HL-60 (cell line): ENCODE results near the gene ZDHHC17.

Experiments used
- DNase-seq, 2 experiments: peaks; one replicate each; pipeline ENCODE4 v3.0.0-alpha.2; 2010 to 2020; ENCODE audit warnings: low read depth in 1 of 2, low spot score in 1 of 2
- H3K27ac ChIP-seq: fragments of 250-450 bp; sonication (Bioruptor Pico); replicated peaks from 2 replicates; pipeline ENCODE4 v1.5.1; 2020; ENCODE audit warnings: mild to moderate bottlenecking, moderate library complexity
- H3K27me3 ChIP-seq: fragments of 250-450 bp; sonication (Bioruptor Pico); 2 replicates; pipeline ENCODE4 v1.5.1; 2021; ENCODE audit warnings: mild to moderate bottlenecking, moderate library complexity; ENCODE audit not compliant: insufficient read depth, poor library complexity, severe bottlenecking
- H3K4me3 ChIP-seq: replicated peaks from 2 replicates; pipeline ENCODE4 v1.5.1; 2011; ENCODE audit warnings: mild to moderate bottlenecking, control low read depth, low read length; ENCODE audit not compliant: insufficient read depth
- CTCF ChIP-seq: IDR thresholded peaks from one replicate; pipeline ENCODE4 v1.5.1; 2011; ENCODE audit warnings: low read length, control low read depth, inconsistent platforms; ENCODE audit not compliant: insufficient read depth
- GABPA ChIP-seq: IDR thresholded peaks from 2 replicates; pipeline ENCODE4 v1.6.1; 2012; ENCODE audit warnings: low read depth
- POLR2AphosphoS5 ChIP-seq: IDR thresholded peaks from 2 replicates; pipeline ENCODE4 v1.6.1; 2012; ENCODE audit warnings: low read depth
- SPI1 ChIP-seq: IDR thresholded peaks from 2 replicates; pipeline ENCODE4 v1.6.1; 2012; ENCODE audit warnings: low read depth, mild to moderate bottlenecking, borderline replicate concordance
- TF ChIP-seq, protein P1 (sequence below): IDR thresholded peaks from 2 replicates; pipeline ENCODE4 v1.6.1; 2012; ENCODE audit warnings: low read depth; ENCODE audit not compliant: insufficient replicate concordance

The ZDHHC17 gene

DNA sequence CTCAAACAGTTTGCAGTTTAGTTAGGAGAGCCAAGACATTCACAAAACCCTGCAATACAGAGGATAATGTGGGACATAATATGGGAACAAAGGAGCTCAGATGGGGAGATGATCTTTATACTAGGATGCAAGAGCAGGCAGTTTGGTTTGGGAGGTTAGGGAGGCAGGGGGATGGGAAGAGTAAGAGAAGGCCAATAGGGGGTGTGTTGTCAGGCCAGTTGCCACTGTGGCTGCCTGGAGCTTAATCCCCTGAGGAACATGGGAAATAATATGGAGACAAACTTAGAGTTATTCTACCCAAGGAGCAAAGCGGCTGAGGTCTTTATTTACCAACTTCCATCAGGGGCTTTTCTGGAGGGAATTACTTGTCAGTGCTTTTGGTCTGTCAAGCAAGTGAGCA lies 124.9 kb downstream of the ZDHHC17 start:
- TF ChIP-seq, protein P1, sequence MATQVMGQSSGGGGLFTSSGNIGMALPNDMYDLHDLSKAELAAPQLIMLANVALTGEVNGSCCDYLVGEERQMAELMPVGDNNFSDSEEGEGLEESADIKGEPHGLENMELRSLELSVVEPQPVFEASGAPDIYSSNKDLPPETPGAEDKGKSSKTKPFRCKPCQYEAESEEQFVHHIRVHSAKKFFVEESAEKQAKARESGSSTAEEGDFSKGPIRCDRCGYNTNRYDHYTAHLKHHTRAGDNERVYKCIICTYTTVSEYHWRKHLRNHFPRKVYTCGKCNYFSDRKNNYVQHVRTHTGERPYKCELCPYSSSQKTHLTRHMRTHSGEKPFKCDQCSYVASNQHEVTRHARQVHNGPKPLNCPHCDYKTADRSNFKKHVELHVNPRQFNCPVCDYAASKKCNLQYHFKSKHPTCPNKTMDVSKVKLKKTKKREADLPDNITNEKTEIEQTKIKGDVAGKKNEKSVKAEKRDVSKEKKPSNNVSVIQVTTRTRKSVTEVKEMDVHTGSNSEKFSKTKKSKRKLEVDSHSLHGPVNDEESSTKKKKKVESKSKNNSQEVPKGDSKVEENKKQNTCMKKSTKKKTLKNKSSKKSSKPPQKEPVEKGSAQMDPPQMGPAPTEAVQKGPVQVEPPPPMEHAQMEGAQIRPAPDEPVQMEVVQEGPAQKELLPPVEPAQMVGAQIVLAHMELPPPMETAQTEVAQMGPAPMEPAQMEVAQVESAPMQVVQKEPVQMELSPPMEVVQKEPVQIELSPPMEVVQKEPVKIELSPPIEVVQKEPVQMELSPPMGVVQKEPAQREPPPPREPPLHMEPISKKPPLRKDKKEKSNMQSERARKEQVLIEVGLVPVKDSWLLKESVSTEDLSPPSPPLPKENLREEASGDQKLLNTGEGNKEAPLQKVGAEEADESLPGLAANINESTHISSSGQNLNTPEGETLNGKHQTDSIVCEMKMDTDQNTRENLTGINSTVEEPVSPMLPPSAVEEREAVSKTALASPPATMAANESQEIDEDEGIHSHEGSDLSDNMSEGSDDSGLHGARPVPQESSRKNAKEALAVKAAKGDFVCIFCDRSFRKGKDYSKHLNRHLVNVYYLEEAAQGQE: no peak
- TF ChIP-seq SPI1 (no peak), GABPA (no peak), CTCF (no peak), POLR2AphosphoS5 (no peak)
- no peak for DNase-seq
- no peak overlapping the region for H3K27ac ChIP-seq
- no peaks in the 10 kb centered on the region for H3K27me3 ChIP-seq
- H3K4me3 ChIP-seq: no peak overlapping the region

DNA sequence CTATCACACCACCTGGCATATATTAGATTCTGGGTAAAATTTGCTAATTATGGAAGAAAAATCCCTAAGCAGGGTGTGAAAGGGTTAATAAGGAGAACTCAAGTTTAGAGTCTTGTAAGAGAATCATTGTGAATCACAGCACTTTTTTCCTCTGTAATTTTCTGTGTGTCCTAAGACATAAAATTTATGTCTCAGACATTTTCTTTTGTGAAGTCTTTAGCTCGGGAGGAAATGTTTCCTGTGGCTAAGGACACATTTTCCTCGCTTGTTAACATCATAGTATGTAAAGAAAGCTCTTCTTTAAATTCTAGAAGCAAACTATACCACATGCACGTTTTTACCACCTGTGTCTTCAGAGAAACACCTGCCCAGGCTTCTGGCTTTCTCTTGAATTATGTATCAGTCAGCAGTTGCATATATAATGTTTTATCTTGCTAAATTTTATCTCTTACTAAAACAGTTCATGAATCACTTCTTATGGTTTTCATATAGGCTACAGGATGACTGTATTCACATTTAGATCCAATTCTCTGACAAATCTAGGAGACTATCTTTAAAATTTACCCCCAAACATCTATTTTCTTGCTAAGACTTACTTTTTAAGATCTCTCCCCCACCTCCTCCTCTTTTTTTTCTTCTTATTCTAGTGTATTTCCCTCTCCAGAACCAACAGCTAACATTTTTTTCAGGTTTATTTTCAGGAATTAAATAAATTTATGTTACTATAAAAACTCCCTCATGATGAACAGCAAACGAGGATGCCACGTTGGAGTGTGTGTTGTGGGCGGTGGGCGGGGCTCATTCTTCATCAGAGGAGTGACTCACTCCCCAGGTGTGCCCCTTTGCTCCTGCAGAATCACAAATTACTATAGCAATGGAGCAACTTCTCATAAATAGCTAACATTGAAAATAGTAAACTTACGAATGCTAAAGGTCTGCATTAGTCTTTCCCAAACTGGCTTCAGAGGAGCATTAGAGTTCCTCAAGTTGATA lies 126.5 kb downstream of the ZDHHC17 start:
- TF ChIP-seq GABPA (no peak), CTCF (no peak), POLR2AphosphoS5 (no peak), SPI1 (no peak)
- TF ChIP-seq, protein P1: no peak
- Histone ChIP-seq H3K4me3 (no peak overlapping the region), H3K27me3 (no peaks in the 10 kb centered on the region), H3K27ac (no peak overlapping the region)
- no peak for DNase-seq

DNA sequence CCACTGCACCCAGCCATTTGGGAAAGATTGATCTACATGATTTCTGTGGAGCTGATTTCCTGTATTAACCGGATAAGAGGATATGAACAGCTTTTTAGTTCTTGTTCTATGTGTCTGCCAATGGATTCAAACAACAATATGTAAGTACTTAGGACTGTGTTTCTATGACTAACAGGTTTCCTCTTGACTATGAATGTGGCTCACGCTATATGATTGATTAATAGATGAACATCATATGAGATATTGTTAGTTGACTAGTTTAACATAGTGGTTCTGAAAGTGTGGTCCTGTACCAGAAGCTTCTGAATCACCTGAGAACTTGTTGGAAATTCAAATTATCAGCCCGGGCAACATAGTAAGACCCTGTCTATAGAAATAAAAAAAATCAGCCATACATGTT lies 127.7 kb downstream of the ZDHHC17 start:
- Histone ChIP-seq H3K27me3 (no peaks in the 10 kb centered on the region), H3K4me3 (no peak overlapping the region), H3K27ac (no peak overlapping the region)
- no peak for DNase-seq
- no peak for TF ChIP-seq POLR2AphosphoS5
- TF ChIP-seq, protein P1: no peak
- no peak for TF ChIP-seq GABPA
- TF ChIP-seq CTCF: no peak
- TF ChIP-seq SPI1: no peak
